GM21576 (cell line): ENCODE measurements around the gene HAT1.
A peak's percentile ranks its signal among the peaks of the same experiment; 100 is the strongest.
"Not testable (repeated sequence)": the region's sequence is repeated elsewhere in the genome, so short reads cannot be mapped to it uniquely, and the experiment has no call there.

Experiments
- ATAC-seq: cut with Tn5 transposase; IDR thresholded peaks from one replicate; pipeline ENCODE4 v1.9.1; 2021; ENCODE audit warnings: mild to moderate bottlenecking, moderate library complexity; ENCODE audit not compliant: unreplicated experiment

Gene HAT1, protein sequence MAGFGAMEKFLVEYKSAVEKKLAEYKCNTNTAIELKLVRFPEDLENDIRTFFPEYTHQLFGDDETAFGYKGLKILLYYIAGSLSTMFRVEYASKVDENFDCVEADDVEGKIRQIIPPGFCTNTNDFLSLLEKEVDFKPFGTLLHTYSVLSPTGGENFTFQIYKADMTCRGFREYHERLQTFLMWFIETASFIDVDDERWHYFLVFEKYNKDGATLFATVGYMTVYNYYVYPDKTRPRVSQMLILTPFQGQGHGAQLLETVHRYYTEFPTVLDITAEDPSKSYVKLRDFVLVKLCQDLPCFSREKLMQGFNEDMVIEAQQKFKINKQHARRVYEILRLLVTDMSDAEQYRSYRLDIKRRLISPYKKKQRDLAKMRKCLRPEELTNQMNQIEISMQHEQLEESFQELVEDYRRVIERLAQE

DNA sequence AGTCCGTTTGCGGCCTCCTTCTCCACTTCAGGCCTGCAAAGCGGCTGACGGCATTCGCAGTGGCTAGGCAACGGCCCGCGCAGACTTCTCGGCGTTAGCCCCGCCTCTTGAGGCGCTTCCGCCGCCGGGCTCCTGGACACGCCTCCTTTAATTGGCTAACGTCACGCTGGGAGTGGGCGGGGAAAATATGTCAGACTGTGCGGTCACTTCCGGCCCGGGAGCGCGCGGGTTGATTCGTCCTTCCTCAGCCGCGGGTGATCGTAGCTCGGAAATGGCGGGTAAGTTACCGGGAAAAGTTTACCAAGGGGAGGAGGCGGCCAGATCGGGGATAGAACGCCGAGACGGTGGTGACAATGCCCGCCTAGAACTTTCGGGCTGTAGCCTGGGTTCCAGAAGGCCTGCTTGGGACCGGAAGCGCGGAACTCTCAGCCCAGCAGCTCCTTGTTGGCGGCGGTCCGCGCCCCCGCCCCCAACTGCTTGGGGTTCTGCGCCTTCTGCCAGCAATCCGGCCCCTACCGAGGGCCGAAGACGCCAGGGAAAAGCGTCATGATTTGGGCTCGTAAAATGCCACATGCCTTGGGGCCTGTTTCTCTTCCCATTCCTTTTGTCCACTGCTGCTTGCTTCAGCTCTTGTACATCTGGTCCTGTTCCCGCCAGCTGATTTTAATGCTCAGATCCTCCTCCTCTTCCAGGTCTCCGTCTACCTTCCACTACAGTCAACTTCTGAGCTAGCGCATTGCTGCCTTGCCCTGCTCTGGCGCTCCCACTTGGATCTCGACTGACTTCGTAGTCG lies at the start of gene HAT1:
TSS of gene HAT1 (plus strand) at position 232 of the 793 bp plus-strand sequence. CDS start at position 272, 40 bp downstream.
- ATAC-seq, result peak; percentile 97

DNA sequence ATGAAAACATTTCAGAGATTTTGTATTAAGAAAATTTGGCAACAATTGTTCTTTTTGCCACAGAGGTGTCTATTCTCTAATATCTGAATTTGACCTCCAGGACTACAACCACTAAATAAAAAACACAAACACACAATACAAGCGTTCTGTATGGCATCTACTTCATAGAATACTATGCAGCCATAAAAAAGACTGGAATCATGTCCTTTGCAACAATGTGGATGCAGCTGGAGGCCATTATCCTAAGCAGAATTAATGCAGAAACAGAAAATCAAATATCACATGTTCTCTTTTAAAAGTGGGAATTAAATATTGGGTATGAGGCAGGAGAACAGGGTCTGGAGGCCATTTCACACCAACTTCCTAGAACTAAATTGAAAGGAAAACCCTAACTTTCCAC lies 47.7 kb upstream of the HAT1 start:
- ATAC-seq, result no peak

DNA sequence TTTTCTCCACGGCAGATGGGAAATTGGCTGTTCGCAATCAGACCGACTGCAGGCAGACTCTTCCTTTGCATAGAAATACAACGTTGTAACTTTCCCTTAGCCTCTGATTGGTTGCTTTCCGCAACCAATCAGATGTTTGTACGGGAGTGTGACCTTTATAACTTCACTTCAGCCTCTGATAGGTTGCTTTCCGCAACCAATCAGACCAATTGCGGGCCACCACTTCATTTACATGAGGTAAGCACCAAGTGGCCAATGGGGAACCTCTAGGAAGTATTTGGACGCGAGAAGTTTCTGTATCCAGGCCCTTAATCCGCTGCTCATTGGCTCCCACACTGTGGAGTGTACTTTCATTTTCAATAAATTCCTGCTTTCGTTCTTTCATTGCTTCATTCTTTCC lies 47.3 kb upstream of the HAT1 start:
- no peak for ATAC-seq

DNA sequence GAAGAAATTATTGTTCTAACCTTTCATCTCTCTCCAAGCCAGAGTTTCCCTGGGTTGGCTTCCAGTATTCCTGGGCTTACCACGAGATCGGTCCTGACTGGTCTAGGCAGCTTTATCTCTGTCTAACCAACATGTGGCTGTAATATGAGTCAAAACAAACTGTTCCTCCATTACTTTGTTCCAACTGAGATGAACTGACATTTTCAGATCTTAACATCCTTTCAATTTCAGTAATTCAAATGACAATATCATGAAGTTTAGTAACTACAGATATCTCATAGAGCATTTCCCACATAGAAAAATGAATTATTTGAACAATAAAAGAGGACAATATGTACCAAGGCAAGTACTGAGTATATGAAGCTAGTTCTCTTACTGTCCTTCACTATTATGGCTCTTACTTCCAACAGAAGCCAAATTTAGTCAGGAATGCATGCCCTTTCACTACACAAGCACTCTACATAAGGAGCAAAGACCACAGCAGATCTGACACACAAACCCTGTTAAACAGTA lies 43.7 kb upstream of the HAT1 start:
- ATAC-seq, result no peak

DNA sequence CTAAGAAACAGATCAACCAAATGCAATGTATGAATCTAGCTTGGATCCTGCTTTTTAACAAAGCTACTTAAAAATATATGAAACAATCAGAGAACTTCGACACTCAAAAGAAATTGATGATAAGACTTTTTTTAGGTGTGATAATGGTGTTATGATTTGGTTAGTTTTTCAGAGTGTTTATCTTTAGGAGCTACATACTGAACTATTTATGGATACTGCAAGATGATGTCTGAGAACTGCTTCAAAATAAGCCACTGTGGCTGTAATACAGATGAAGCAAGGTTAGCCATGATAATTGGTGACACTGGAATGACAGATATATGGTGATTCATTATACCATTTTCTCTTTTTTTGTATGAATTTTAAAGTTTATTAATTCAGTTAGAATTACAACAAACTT lies 42.4 kb upstream of the HAT1 start:
- no peak for ATAC-seq

DNA sequence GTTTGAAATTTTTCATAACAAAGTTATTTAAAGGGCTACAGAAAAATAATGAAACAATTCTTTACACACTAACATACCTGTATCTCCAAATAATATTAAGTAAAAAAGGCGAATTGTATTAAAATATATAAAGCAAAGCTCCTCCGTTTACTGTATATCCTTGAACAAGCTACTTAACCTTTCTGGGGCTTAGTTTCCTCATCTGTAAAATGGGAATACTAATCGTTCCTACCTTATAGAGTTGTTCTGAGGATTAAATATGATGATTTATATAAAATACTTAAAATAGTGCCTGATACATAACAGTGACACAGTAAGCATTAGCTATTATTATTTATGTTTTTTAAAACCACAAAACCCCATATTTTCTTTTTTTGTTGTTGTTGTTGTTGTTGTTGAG lies 41.5 kb upstream of the HAT1 start:
- ATAC-seq, result no peak

DNA sequence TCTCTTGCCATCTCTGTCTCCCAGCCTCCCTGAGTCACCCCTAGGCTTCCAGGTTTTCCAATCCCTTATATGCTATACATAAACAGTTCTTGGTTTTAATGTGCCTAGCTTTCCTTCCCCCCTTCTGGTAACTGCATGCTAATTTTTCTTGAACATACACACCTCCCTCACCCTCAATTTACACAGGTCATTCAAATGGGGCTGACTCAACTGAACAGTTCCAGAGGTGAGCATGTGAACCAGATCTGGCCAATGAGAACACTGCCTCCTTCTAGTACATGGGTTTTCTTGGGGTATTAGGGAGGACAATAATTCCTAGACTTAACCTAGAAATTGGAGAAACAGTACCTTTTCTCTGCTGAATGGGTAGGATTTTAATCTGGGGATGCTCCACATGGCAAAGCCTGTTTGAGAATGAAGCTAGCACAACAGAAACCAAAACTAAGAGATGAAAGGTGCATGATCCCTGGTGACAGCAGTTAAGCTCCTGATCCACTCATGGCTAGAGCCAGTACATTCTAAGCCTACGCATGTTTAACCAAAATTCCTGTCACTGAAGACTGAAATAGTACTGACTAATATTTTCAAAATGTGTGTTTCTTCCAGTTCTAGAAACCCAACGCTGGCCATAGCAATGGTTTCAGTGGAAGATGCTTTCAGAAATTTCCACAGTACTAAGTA lies 40.0 kb upstream of the HAT1 start:
- ATAC-seq, result peak; percentile 62

DNA sequence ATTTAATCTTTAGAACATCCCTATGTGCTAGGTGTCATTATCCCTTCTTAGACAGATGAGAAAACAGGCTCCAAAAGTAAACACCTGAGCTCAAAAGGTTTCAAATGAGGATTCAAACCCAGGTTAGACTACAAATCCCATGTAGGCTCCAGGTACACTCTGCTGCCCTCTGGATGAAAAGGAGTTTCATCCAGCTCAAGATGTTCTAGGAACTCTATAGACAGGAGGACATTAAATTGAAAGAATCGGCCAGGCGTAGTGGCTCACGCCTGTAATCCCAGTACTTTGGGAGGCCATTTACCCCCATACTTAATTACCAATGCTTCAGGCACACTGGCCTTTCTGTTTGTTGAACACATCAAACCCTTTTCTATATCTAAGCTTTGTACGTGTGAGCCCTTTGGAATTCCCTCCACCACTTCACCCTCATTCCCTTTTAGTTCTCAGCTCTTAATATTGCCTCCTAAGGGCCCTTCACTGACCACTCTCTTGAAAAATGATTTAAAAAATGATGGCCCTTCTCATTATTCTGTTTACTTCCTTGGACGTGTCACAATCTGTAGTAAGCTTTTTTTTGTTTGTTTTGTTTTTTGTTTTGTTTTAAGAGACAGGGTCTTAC lies 38.9 kb upstream of the HAT1 start:
- no peak for ATAC-seq

DNA sequence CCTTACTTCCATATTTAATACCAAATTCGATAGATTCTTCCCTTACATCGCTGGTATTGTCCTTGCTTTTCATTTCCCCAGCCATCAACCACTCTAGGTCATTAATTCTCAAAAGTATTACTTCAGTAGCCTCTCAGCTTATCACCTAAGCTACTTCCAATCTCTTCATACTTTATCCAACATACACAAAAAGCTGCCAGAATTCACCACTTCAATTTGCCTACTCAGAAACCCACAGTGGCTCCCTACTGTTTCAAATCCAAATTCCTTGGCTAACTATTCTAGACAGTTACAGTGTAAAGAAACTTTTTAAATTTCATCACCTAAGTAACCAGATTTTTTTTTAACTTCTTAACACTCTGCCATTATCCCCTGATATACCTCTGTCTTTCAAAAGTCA lies 32.9 kb upstream of the HAT1 start:
- ATAC-seq, result no peak

DNA sequence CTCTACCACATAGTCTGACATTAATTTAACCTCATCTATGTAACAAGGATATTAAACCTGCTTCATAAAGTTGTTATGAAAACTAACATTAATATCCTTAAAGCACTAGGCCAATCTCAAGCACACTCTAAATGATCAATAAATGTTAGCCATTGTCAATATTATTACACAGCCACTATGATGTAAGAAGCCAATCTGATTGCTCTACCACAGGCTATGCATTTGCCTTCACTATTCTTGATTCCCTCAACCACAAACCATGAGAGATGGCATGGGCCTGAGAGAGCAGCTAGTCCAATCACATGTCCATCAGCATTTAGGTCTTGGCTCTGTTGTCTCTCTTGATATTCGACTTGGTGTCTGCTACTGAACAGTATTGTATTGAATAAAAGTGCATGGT lies 32.5 kb upstream of the HAT1 start:
- no peak for ATAC-seq

DNA sequence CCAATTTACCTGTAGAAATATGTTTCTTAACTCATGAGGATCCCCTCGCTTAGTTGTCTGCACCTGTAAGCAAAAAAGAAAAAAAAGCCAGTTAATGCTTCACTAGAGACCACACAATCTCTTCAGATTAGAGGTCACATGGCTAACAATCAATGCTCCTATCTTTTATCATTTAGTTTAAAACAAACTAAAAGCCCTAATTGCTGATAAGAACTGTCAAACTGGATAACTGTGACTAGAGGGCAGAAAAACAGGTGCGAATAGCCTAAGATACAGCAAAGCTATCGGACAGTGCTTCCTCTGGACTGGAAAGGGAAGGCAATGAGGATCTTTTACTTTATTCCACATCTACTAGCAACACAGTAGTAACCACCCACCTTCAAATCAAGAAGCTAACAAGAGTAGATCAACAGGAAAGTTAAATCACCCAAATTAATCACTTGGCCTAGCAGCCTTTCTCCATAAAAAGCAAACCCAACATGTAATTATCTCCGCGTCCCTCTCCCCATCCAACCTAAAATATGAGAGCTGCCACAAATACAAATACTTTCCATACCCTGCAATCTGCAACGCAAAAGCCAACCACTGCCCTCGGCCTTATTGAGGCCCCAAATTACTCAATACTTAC lies 29.0 kb upstream of the HAT1 start:
- peak; percentile 7 for ATAC-seq

DNA sequence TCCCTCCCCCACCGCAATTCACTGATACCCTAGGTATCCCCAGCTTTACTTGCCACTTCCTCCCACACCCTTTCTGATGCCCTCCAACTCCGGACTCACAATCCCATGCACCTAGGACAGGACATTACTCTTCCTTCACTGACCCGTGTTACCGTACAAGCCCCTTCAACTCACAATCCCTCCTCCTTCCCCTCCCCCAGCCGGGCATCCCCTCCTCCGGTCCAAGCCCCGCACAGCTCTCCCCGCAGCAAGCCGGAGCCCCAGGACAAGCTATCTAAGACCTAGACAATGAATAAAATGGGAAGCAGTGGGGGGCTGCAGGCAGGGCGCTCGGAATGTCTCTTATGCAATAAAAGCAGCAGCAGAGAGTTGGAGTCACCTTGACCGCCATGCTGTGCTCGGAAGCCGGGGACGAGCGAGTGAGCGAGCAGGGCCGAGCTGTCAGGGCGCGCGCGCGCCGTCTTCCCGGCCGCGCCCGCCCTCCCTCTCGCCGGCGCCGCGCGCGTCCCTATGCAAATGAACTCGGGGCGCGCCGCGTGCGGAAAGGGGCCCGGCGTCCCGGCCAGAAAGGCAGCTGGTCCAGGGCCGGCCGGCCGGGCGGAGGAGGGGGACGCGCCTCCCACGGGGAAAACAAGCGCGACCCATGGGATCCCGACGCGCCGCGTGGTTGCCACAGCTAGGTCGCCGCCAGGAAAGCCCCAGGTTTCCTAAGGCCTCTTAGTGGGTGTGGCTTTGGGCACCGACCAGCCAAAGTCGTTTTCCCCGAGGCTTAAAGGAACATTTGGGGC lies 28.2 kb upstream of the HAT1 start, which contains the start of gene SLC25A12:
TSS of gene SLC25A12 (minus strand) at position 421 of the 788 bp plus-strand sequence. CDS start at position 391, 30 bp downstream.
- ATAC-seq, result peak; percentile 87

DNA sequence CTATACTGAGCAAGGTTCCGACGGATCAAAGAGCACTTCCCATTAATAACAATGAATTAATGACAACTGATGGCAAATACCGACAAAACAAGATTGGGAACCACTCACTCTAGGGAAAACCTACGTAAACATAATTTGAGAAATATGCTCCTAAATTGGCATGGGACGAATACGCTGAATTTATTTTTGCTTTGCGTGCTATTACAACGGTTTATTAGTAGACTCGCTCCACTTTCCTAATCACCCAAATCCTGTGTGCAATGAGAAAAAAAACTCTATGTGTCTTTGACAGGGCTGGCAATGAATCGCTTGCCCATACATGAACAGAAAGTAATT lies 27.7 kb upstream of the HAT1 start:
- ATAC-seq, result no peak

DNA sequence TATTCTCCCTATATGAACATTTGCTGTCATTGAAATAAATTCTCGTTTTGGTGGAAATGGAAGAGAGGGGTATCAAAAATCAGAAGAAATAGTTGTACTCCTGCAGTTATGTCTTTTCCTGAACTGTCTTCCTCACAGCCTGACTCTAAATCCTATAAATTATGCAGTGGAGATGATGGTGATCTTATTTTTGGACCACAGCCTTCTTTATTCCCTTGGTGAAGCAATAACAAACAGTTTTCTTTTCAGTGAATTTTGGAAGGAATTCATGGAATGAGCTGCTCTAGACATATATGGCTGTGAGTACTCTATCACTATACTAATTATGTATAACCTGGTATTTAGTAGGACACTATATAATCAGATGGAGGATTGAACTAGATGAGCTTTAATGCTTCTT lies 26.5 kb upstream of the HAT1 start:
- ATAC-seq, result no peak

DNA sequence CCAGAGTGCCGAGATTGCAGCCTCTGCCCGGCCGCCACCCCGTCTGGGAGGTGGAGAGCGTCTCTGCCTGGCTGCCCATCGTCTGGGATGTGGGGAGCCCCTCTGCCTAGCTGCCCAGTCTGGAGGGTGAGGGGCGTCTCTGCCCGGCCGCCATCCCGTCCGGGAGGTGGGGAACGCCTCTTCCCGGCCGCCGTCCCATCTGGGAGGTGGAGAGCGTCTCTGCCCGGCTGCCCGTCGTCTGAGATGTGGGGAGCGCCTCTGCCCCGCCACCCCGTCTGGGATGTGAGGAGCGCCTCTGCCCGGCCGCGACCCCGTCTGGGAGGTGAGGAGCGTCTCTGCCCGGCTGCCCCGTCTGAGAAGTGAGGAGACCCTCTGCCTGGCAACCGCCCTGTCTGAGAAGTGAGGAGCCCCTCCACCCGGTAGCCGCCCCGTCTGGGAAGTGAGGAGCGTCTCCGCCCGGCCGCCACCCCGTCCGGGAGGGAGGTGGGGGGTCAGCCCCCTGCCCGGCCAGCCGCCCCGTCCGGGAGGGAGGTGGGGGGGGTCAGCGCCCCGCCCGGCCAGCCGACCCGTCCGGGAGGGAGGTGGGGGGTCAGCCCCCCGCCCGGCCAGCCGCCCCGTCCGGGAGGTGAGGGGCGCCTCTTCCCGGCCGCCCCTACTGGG lies 22.5 kb upstream of the HAT1 start:
- ATAC-seq, result not testable (repeated sequence)

DNA sequence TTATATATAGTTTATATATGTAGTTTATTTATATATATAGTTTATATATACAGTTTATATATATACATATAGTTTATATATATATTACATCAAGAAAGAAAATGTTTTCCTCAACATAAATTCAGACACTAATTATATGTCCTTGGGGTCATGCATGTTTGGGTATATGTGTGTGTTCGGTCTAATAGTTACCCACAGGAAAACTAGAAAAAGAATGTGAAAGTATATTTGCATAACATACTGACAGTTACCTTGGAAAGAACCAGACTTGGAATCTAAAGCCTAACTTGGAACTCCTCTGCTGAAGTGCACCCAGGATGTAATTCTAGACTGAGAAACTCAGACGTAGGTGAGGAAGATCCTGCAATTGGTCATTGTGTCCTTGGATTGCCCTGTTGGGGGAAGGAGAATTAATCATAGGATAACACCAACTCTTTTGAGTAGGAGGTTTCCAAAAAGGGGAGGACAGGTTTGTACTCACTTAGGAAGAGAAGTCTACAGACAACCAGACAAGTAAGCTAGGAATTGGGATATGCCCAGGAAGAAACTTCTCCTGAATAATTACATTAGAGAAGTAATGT lies 19.3 kb upstream of the HAT1 start:
- ATAC-seq, result peak; percentile 75

DNA sequence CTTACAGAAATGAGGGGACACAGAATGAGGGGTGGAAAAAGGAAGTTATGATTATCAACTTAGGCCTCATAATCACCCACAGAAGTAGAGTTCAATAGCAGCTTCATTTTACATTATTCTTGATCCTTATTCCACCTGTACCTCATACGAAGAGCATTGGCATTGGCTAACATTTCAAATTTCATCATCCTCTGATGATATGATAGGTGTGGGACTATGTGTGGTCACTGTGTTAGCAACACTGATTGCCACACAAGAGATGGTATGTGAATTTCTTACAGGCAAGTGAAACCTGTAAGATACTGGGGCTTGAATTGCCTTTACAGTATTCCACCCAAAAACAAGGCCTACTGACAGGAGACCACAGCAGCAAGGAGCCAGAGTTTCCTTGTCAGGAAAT lies 14.0 kb upstream of the HAT1 start:
- no peak for ATAC-seq

DNA sequence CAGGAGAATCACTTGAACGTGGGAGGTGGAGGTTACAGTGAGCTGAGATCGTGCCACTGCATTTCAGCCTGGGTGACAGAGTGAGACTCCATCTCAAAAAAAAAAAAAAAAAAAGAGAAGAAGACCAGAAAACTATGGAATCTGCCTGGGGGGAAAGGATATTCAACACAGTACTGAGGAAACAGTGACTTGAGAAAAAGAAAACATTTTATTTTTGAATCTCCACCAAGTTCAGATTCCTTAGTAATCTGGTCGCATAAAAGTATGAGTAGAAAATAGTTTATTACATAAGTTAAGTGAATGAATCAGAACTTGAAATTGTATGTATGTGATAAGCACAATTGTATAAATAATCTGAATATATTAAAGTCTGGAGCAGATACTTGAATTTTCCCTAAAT lies 13.0 kb upstream of the HAT1 start:
- no peak for ATAC-seq

DNA sequence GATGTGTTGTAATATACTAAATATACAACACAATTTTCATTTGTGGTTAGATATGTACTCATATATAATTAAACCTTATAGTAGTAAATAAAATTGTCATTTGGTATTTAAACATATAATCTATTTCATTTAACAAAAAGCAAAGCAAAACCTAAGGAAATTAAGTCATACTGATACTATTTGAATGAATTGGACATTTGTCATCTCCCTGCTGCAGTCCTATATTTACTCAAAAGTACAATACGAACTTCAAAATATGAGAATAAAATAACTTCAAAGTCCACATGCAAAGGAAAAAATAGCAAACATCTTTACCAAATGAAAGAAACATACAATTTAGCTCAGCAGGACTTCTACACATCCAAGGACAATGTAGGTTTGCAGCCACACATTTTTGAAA lies 11.8 kb upstream of the HAT1 start:
- no peak for ATAC-seq
